Measurements from ENCODE around the gene MMD.
"Not testable (repeated sequence)": the region's sequence is repeated elsewhere in the genome, so short reads cannot be mapped to it uniquely, and the experiment has no call there.

Gene MMD

DNA sequence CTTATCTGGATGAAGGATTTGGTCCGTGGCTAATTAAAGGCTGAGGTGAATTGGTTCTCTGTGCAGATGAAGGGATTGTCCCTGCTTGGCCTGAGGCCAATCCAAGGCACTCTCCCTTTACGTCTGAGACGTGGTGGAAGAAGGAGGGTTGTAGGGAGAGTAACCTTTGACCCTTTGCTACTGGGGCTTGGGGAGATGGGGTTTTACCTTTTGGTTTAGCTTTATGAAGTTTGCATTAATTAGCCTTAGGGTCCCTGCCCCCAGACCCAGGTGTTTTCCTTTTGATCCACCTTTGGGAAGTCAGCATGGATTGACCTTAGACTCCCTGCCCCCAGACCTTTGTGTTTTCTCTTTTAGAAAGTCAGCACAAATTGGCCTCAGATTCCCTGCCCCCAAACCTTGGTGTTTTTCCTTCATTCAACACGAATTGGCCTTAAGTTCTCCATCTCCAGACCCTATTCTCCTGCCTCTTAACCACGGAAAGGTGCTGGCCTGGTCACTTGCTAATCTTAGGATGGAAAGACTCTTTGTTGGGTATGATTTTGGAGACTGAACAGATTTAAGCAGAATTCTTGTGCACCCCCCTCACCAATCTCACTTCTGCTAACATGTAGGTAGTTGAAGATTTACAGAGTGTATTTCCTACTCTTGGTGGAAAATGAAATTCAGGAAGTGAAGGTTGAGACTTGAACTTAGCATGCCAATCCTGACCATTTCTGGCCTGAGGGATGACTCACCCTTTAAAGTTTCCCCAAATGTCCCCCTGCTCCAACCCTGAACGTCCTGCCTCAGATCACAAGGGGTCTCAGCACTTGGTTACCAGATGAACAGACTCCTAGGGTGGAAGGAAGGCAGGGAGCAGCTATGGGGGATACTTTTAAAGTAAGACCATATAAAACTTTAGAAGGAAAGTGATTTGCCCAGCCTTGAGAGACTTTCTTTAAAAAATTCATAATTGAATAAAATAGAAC, 23.1 kb upstream of the MMD start:
- no peak for DNase-seq

DNA sequence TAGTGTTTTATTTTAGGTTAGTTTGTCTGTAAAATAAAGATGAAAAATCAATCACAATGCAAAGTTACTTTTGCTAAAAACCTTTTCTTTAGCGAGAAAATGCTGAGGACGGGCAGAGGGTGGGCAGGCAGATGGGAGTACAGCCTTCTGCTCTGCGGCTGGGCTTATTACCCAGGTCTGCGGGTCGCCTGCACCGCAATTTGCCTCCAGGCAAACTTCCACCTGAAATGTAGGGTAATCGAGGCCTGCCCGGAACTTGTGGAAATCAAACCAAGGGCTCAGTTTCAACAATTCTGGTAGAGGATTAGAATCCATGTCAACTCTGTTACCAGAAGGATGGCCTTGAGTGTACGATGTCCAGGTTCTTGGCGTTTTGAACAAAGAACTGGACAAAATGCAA, 22.3 kb upstream of the MMD start:
- no peak for DNase-seq

DNA sequence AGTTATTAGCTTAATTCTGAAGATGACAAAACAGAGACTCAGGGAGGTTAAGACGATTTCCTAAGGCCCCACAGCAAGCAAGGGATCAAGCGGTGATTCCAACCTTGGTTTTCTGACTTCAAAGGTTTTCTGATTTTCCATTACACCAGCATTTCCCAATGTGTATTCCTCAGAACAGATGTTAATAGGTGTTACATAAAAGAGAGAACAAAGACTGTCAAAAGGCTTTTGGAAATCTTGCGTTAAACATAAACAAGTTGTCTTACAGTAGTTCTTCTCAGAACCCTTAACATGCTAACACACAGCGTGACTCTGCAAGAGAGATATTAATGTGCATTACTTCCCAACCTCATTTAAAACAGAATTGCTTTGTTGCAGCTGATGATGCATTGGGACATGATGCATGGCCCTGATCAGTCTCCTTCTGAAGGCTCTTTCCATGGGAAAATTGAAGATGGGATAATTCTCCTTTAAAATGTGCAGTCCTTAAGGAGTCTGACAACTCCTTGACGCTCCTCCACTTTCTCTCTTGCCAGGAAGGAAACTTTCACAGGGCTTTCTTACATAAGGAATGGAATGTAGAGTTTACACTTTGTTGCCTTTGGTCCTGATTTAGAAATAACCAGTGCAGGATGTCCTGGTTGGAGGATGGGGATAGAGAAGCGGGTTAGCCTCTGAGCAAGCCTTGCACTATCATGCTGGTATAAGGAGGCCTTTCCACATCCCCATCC, 21.5 kb upstream of the MMD start:
- DNase-seq = no peak

DNA sequence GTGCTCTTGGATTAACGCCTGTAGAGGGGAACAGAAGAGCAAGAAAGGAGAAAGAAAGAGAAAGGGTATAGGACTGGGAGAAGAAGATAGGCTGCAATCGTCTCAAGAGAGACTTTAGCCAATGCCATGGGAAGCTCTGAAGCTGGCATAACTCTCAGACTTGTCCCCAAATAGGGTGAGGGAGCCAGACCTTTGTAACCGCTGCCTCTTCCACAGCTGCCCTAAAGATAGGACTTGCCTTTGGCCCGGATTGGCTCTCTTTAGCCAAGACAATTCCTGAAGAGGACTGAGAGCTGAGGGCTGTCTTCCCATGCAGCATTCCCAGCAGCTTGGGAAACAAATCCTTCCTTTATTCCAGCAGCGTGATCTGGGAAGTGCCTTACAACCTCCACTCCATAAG, 20.8 kb upstream of the MMD start:
- DNase-seq = no peak

DNA sequence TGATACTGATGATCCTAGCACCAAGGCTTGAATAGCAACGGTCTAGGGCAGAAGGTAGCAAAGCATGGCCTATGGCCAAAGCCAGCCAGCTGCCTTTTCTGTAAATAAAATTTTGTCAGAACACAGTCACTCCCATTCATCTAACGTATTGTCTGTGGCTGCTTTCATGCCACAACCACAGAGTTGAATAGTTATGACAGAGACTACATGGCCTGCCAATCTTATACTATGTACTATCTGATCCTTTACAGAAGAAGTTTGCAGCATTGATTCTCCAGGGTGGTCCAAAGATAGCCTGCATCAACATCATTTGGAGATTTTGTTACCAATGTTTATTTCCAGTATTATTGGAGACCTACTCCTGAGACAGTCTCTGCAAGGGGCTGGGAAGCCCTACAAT, 19.9 kb upstream of the MMD start:
- DNase-seq = no peak

DNA sequence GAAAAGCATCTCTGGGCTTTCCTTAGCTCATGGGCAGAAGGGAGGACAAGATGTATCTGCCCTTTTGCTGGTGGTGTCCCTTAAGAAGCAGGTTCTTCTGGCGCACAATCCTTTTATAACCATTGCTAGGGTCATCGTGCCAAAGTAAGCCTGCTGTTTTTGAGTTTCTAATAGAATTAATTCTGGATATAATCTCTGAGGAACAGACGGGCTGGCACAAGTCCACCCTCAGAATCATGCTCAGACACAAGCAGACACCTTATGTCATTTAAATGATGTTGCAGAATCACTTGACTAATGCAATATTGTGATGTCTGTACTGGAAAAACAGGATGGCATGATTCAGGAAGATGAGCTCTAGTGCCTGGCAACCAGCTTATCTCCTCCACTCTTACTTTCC, 18.8 kb upstream of the MMD start:
- no peak for DNase-seq

DNA sequence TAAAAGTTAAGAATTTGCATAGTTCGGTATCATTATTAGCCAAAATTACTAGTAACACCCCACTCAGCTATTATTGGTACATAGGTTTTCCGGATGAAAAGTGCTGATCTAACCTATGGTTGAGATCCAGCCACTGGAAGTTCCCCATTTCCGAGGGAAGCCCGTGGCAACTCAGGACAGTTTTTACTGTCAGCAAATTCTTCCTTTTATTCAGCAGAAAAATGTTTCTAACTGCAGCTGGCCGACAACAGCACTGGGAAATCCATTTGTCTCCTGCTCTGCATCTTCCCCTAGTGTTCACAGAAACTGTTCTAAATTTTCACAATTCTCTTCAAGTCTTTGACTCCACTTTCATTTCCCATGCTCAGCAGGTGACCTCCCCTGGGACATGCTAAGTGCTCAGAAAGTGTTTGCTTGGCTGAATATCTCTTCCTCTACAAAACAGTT, 15.5 kb upstream of the MMD start:
- DNase-seq = no peak

DNA sequence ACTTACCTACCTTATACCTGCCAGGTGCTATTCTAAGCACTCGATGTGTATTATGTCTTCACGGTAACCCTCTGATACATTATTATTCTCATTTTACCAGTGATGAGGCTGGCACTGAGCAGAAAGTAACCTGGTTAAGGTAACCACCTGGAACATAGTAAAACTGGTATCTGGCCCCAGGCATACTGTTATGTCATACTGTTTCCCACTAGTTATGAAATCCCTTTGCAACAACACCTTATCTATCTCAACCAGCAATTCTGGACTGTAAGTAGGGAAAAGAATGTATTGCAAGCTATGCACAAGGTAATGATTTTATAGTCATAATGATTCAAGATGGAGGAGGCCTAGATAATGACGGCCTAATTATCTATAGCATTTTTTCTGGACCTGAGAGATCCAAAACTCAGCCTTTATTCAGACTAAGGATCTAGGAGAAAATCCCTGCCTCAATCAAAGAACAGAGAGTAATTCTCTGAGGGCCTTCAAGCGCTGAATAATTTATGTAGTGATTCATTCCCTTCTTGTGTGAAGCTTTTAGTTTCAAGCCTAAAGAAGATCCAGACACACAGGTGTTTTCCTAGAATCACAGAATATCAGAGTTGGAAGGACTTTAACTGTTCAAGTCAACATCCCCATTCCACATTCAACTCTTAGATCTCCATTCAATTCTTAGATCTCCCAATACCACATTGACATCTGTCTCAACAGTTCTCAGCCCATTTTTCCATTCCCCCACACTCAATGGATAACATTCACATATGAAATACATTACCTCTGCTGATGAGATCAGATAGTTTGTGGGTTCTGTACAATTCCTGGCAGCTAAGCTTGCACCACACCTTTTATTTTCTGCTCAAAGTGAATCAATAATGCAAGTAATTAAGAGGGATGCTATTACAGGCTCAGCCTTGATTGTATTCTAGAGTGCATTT, 14.9 kb upstream of the MMD start:
- no peak for DNase-seq

DNA sequence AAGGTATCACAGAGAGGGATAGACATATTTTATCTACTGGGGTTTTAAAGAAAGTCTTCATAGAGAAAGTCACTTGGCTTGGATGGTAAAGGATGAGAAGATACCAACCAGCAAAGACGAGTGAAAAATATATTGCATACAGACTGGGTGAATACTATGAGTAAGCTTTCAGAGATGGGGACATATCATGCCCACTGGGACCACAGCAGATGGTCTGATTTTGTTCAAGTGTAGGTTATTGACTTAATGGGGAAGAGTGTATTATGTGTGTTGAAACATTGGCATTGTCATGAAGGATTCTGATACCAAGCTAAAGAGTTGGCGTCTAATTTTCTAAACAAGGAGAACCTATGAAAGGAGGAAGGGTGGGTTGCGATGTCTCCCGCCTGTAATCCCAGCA, 13.8 kb upstream of the MMD start:
- no peak for DNase-seq

DNA sequence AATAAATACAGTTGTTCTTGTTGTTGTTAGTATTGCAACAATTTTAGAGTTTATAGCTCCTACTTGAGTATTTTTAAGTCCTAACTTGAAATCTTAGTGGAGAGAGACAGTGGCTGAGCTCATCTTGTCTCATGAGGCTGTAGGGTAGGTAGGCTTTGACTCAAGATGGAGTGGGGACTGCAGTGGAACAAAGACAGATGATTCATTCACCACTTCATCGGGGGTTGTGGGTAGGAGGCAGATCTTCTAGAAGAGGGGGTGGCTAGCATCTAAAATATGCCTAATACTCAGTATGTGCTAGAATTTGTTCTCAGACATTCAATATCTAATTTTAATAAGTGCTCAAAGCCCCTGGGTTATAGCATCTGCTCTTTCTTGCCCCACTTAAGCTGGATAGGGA, 13.1 kb upstream of the MMD start:
- no peak for DNase-seq

DNA sequence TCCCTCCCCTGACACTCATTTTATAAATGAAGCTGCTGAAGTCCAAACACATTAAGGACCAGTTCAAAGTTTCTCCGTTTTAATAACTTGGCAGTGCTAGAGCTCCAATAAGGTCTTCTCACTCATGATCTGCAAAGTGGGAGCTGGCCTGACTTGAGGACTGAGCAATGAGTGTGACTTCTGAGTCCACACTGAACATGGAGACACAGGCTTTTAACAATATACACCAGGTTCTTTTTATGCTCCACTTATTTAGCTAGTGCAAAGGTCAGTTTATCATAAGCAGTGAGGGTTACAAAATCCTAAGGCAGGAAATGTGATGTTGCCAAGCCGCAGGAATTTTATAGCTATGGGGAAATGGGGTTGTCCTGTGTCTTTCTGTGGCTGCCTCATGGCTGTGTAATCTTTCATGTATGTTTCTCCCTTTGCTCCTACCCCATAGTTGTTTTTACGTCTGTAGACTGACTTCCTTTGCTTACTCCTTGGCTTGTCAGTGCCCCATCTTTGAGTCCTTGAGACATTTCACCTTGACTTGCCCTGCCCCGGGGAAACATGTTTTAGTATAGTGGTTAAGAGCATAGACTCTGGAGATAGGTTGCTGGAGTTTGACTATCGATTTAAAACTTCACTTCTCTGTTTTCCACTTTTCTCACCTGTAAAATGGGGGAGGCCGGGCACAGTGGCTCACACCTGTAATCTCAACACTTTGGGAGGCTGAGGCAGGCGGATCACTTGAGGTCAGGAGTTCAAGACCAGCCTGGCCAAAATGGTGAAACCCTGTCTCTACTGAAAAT, 12.2 kb upstream of the MMD start:
- no peak for DNase-seq

DNA sequence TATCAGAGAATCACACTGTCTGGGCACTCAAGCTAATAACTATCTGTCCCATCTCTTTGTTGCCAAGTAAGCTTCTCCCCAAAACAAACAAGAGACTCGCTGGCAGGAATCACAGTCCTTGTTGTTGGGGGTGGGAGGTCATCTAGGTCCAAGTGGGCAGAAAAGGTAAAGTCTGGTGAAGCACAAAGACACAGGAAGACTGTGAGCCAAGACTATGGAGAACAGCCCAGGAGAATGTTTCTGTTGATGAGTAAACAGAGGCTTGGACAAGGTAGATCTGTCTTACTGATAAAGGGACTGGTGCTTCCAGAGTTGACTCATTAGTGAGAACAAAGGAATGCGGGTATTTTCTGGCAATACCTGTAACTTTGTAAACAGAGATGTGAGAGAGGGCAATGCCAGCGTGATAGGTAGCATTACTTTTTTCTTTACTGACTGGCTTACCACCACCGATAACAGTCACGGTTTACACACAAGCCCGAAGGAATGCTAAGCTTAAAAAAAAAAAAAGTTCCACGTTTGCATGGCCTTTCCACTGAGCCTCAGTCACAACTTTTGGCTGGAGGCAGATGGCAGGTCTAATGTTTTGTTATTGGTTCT, 11.5 kb upstream of the MMD start:
- DNase-seq = no peak

DNA sequence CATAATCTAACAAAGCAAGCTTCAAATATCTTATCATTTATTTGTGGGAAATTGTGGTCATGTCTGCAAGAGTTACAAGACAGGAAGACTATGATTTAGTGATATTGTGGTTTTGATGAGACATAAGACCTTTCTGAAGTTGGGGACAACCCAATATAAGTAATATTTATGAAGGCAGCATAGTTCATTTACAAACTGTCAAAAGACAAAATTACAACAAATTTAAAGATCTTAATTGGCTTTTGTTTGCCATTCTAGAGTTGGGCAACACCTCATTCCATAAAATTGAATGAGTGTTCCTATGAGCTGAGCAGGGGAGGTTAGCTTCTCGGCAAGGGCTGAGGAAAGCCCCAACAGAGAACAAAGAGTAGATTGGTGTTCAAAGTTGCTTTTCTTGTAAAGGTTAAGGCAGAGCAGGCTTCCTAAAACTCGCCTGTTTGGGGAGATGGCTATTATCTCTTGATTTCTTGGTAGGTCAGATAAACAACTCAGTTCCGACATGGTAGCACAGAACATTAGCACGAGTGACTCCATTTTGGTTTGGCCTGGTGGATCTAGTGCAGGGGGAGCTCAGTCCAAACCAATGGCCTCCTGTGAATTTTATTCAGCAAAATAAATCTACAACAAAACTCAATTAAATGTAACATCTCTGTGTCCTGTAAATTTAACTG, 10.9 kb upstream of the MMD start:
- DNase-seq = no peak

DNA sequence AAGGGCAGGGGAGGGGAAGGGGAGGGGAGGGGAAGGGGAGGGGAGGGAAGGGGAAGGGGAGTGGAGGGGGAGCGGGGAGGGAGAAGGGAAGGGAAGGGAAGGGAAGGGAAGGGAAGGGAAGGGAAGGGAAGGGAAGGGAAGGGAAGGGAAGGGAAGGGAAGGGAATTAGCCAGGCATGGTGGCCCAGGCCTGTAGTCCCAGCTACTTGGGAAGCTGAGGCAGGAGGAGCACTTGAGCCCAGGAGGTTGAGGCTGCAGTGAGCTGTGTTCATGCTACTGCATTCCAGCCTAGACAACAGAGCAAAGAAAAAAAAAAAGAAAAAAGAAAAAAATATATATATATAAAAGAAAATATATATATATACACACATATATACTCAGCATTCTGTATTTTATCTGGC, 10.3 kb upstream of the MMD start:
- DNase-seq = not testable (repeated sequence)

DNA sequence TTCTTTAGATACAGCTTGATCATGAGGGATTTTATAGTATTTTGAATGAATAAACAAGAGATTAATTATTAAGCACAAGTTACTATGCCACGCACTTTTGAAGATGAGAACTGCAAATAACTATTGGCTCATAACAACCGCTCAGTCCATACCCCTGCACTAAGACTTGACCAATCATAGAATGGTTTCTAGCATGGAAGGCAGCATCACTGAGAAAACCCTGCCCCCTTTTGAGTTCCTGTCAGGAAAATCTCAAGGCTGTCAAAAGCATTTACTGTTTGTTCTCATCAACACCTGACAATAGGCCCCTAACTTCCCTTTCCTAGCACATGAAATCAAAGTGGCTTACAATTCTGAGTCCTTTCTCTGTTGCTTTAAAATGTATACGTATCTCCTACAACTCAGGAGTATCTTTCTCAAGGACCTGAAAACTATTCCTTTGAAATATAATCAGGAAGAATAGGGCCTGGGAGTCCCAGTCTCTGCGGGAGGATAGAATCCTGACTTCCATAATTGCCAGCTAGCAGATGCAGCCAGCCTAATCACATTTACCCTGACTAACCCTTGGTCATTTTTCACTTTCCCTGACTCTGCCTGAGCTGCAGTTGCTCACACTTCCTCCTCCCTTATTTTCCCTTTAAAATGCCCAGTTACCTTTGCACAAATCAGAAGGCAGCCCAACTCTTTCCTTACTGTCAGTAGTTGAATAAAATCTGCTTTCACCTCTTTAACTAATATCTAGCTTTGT, 9.1 kb upstream of the MMD start:
- no peak for DNase-seq

DNA sequence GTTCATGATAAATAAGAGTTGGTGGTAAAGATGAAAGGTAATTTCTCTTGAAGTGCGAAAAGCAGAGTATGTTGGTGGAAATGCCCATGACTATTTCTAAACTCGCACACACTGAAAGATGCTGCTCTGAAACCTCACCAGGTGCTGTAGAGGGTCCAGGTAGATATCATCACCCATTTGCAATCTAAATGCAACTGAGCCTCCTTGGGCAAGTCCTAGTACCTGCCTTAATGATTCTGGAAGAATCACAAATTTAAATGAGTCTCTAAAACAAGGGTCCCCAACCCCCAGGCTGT, 5.9 kb upstream of the MMD start:
- no peak for DNase-seq

DNA sequence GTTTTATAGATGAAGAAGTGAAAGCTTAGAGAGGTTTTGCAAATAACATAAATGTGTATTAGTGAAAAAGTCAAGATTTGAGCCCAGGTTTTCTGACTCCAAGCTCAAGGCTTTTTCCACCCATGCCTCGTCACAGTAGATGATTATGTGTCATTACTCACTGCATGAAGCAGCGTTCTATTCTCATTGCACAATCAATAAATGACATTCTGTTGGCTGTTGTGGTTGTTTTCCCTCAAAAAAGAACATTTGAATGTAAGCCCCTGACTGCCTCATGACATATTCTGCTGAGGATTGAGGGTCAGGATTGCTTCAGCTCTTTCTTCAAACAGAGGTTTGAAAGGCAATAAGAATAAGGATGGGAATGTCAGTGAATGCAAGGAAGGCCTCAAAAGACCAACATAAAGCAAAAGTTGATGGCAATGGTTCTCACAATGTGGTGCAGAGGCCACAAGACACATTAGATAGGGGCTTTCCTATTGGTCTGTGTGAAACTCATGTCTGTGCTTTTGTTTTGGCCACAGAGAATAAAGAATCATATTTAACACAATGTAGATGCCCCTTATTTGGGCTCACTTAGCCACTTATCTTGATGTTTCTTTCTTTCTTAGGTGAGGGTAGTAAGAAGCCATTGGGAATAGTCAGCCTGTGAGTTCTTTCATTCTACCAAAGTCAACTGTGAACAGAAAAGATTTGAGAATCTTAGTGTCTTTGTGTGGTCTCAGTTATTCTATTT, 5.4 kb upstream of the MMD start:
- DNase-seq = no peak

DNA sequence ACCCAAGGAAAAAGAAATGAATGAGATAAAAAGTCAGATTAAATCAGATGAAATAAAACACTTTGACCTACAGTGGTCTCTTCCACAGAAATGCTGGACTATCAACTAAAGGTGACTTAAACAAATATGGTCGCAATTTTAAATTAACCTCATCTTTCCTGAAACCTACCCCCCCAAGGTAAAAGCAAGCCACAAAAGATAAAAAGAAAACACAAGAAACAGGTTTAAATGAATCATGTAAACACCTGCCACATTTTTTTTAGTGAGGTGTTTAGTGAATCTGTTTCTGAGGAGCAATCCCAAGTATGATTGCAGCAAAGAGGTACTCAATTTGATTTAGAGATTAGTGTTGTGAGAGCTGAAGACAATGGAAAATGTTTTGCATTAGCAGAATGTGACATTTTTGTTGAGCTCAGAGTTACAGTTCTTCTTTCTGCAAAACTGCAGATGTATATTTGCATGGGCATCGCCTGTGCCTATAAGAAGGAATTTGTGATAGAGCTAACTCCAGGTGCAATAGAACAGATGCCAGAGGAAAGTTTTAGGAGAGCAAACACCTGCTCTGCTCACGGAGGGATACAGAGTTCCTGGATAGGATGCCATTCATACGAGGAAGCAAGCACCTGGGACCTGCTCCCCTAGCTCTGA, 3.4 kb upstream of the MMD start:
- no peak for DNase-seq

DNA sequence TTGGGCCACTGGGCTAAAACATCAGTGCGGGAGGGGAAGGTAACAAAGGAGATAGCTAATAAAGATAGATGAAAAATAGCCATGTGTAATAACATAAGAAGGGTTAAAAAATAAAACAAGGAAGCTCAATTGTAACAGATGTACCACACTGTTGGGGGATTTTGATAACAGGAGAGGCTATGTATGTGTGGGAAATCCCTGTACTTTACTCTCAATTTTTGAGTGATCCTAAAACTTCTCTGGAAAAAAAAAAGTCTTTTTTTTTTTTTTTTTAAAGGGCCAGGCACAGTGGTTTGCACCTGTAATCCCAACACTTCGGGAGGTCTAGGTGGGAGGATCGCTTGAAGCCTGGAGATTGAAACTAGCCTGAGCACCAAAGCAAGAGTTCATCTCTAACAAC, 1.9 kb upstream of the MMD start:
- DNase-seq = no peak
